Colonic mucosa (tissue), 4 donors: Measurements from ENCODE around the gene CTDP1. TPM values are rescaled to one million over a fixed set of nuclear protein-coding genes. Genes with fewer than 3 reads are reported as not detected.
"Not testable (repeated sequence)": the region's sequence is repeated elsewhere in the genome, so short reads cannot be mapped to it uniquely, and the experiment has no call there.

Experiments used
- DNase-seq: peaks from one replicate; pipeline ENCODE4 v3.0.0-alpha.2; 2020
- H3K27ac ChIP-seq: fragments of 200-600 bp; one replicate; pipeline ENCODE4 v1.8.0; 2021
- H3K27me3 ChIP-seq: fragments of 200-600 bp; one replicate; pipeline ENCODE4 v1.8.0; 2021
- H3K36me3 ChIP-seq: fragments of 200-600 bp; one replicate; pipeline ENCODE4 v1.8.0; 2021
- H3K4me1 ChIP-seq: fragments of 200-600 bp; one replicate; pipeline ENCODE4 v1.8.0; 2021; ENCODE audit warnings: mild to moderate bottlenecking
- H3K4me3 ChIP-seq: fragments of 200-600 bp; one replicate; pipeline ENCODE4 v1.8.0; 2021
- H3K9ac ChIP-seq, 2 donors: one replicate each; pipeline ENCODE4 v1.7.0; 2013; ENCODE audit warnings: control low read depth in 2 of 2, low read depth in 2 of 2, low read length in 2 of 2
- H3K9me3 ChIP-seq: fragments of 200-600 bp; one replicate; pipeline ENCODE4 v1.8.0; 2021
- CTCF ChIP-seq: fragments of 200-600 bp; IDR thresholded peaks from one replicate; pipeline ENCODE4 v1.8.0; 2022; ENCODE audit warnings: antibody characterized with exemption, mild to moderate bottlenecking
- intact Hi-C: fragments of 100-400 bp; cut with DNase I; formaldehyde crosslinking; loops from one replicate; pipeline ENCODE4 v1.14.1; 2022
- total RNA-seq, 2 donors: library from RNA; stranded (reverse); fragmentation: NEBNext Ultra II Directional in 1 of 2; extraction: Animal tissue kit (Norgen Biotek cat#: 25700) in 1 of 2; gene quantifications; one replicate each; pipeline ENCODE4 v1.2.1, GENCODE V29; 2021
- donor health status: healthy.
- donor health status: DM: no; HTN: no; CAD: no.
- donor health status: DM: no; HTN: no; CAD: no.

CTDP1 gene
- total RNA-seq, 2 donors from 2014 or later = 34.7 to 36.9 TPM

DNA sequence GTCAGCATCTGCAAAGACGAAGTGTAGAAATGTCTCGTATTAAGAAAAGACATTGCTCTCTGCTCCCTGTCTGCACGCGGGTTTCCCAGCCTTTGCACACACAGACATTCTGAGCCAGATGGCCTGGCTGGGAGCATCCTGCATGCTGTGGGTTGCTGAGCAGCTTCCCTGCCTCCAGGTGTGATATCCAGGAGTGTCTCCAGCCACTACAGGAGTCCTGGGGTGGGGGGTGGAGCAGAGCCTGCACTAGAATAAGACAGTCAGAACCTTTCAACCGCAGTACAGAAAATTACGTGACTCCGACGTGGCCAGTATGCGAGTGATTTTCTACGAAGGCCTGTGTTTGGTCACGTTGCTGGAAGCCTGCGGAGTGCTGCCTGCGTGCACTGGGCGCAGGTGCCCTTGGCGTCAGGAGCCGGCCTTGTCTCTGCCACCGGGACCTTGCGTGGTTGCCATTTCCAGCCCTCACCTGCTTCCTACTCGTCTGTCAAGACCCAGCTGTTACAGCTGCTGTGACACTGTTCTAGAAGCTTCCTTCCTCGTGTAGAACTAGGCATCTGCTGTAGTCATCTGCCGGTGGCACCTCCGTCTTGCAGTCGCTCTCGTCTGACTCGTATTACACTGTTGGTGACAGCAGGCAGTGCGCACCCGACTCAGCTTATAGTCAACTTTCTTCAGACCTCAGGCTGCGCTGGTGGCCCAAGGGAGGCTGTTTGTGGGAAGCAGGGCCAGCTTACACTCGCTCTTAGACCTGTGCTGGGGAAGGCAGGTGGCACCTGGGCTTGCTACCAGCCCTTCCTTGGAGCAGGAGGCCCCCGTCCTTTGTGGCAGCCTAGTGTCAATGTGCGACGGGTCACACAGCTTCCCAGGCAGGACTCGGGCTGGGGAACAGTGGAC lies 11.2 kb downstream of the CTDP1 start:
- no peaks in the 10 kb centered on the region for H3K4me1 ChIP-seq
- H3K4me3 ChIP-seq = no peak overlapping the region
- no peaks in the 10 kb centered on the region for H3K36me3 ChIP-seq
- H3K9ac ChIP-seq = no peak overlapping the region
- no peak for TF ChIP-seq CTCF
- intact Hi-C loops = no loop called here
- DNase-seq = no peak
- H3K27ac ChIP-seq = no peak overlapping the region
- H3K9me3 ChIP-seq = no peaks in the 10 kb centered on the region
- no peaks in the 10 kb centered on the region for H3K27me3 ChIP-seq

DNA sequence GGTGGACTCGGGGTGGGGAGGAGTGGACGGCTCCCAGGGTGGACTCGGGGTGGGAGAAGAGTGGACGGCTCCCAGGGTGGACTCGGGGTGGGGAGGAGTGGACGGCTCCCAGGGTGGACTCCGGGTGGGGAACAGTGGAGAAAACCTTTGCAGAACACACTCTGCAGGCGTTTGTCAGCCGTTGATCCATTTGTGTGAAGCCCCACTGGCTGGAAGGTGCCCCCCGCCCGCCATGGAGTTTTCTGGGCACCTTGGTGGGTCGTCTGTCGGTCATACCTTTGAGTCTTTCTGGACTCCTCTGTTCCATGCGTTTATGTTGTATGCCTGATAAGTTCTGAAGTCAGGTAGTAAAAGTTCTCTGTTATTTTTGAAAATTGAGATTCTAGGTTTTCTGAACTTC lies 12.5 kb downstream of the CTDP1 start:
- no peak for DNase-seq

DNA sequence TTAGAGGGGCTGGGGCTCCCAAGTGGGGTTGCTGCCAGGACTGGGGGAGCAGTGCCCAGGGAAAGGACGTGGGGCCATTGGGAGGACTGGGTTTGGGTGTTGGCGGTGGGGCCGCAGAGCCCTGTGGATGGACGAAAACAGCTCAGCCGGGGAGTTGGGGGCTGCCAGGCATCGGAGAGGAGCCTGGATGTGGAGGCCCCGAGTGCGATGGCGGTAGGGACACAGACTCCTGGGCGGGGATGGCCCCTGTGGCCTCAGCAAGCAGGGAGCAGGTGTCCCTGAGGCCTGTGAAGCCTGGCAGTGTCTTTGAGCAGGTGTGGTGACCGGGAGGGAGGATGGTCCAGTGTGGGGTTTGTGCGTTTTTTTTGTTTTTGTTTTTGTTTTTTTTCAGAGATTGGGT lies 13.3 kb downstream of the CTDP1 start:
- H3K4me3 ChIP-seq = no peak overlapping the region
- DNase-seq = no peak
- no peaks in the 10 kb centered on the region for H3K9me3 ChIP-seq
- peaks cover 5% of the 10 kb centered on the region for H3K36me3 ChIP-seq
- TF ChIP-seq CTCF = no peak
- H3K27ac ChIP-seq = no peak overlapping the region
- no peak overlapping the region for H3K9ac ChIP-seq
- no peaks in the 10 kb centered on the region for H3K4me1 ChIP-seq
- H3K27me3 ChIP-seq = no peaks in the 10 kb centered on the region
- intact Hi-C loops = no loop called here

More for the DNA sequence above, 12.5 kb downstream of the CTDP1 start:
- TF ChIP-seq CTCF = no peak
- H3K4me1 ChIP-seq = no peaks in the 10 kb centered on the region
- intact Hi-C loops = no loop called here
- no peak overlapping the region for H3K9ac ChIP-seq
- H3K4me3 ChIP-seq = no peak overlapping the region
- H3K9me3 ChIP-seq = no peaks in the 10 kb centered on the region
- peaks cover 1% of the 10 kb centered on the region for H3K36me3 ChIP-seq
- no peaks in the 10 kb centered on the region for H3K27me3 ChIP-seq
- no peak overlapping the region for H3K27ac ChIP-seq

DNA sequence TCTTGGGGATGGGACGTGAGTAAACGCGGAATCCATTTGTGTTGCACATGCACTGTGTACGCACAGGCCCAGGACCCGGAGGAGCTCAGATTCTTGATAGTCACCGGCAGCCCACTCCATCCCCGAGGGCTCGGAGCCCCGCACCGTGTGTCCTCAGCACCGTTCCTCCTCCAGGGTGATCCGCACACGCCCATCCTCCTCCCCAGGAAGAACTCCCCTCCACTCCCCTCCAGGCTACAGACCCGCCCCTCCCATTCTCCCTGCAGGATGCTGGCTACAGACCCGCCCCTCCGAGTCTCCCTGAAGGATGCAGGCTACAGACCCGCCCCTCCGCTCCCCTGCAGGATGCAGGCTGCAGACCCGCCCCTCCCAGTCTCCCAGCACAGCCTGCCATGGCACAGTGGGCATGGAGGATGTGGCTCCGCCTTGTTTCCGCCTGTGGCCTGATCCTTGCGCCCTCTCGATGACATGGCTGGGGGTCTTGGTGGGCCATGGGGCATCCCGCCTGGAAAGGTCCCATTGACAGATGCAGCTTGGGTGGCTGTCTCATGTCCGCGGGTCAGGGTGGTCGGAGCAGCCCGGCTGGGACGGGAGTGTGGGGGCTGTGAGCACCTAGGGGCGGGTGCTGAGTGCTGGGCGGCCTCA lies 14.1 kb downstream of the CTDP1 start:
- H3K27me3 ChIP-seq = no peaks in the 10 kb centered on the region
- no peak overlapping the region for H3K4me3 ChIP-seq
- no peaks in the 10 kb centered on the region for H3K9me3 ChIP-seq
- no peak overlapping the region for H3K27ac ChIP-seq
- no peak overlapping the region for H3K9ac ChIP-seq
- no peak for TF ChIP-seq CTCF
- no peak for DNase-seq
- H3K36me3 ChIP-seq = peaks cover 5% of the 10 kb centered on the region
- intact Hi-C loops = no loop called here
- no peaks in the 10 kb centered on the region for H3K4me1 ChIP-seq

GRCh38 chr18:79694206-79694894 lies 14.7 kb downstream of the CTDP1 start:
- H3K27ac ChIP-seq, H3K9ac ChIP-seq, H3K4me1 ChIP-seq, H3K9me3 ChIP-seq, H3K27me3 ChIP-seq, H3K4me3 ChIP-seq, H3K36me3 ChIP-seq, DNase-seq, intact Hi-C loops: not testable (repeated sequence)
